ENCODE results near the gene COL26A1. TPM values are rescaled to one million over a fixed set of nuclear protein-coding genes. Genes with fewer than 3 reads are reported as not detected.
"Not testable (repeated sequence)": the region's sequence is repeated elsewhere in the genome, so short reads cannot be mapped to it uniquely, and the experiment has no call there.

Gene COL26A1
- total RNA-seq, 1 experiment from 2014 or later: 42.6 TPM

- no peak overlapping the region for H3K4me2 ChIP-seq (ENCODE audit: insufficient read depth, insufficient read length, low read length)
- H3K9me3 ChIP-seq (ENCODE audit: control insufficient read depth, low read depth, low read length): no peaks in the 10 kb centered on the region
- no peak for TF ChIP-seq CTCF (conservative IDR thresholded peaks at IDR 0.05)
- Mint-ChIP-seq H3K4me3 (no peak overlapping the region), H3K27ac (no peak overlapping the region), H3K27me3 (ENCODE audit: low read depth) (peaks cover 6% of the 10 kb centered on the region), H3K4me1 (peaks cover 0 to 12% of the 10 kb centered on the region in 2 experiments; a peak in 1 of 4 replicates), H3K9me3 (peaks cover 0 to 4% of the 10 kb centered on the region in 2 experiments; a peak in 3 of 5 replicates), H3K36me3 (ENCODE audit: insufficient read depth in 1 of 3, low read depth in 3 of 3) (peaks cover 2 to 9% (median 7%) of the 10 kb centered on the region in 3 experiments; a peak in 3 of 7 replicates)
- H2BK20ac ChIP-seq (ENCODE audit: low read depth, low read length, poor library complexity, severe bottlenecking): no peak overlapping the region
- H2AFZ ChIP-seq (ENCODE audit: low read length): no peak overlapping the region
- no peak overlapping the region for H4K91ac ChIP-seq (ENCODE audit: insufficient read length, low read depth, low read length)
- H3K79me1 ChIP-seq (ENCODE audit: insufficient read depth, low read depth, low read length, poor library complexity, severe bottlenecking): no peaks in the 10 kb centered on the region
- no peaks in the 10 kb centered on the region for H3K27me3 ChIP-seq (ENCODE audit: insufficient read depth, low read length)
- no peaks in the 10 kb centered on the region for H3K23me2 ChIP-seq (ENCODE audit: insufficient read length, low read depth, low read length, poor library complexity, severe bottlenecking)
- WGBS (ENCODE audit: extremely low coverage, insufficient read length, low lambda C conversion rate): no CpG with 5 or more reads among the region's 15 CpGs
- H3K79me2 ChIP-seq (ENCODE audit: insufficient read depth, low read length): no peaks in the 10 kb centered on the region
- H3K4ac ChIP-seq (ENCODE audit: low read depth, low read length): no peak overlapping the region
- no peak for DNase-seq
- H3K14ac ChIP-seq (ENCODE audit: insufficient read depth, low read length): no peak overlapping the region; the same call in 1 of the 2 replicates
- H3K18ac ChIP-seq (ENCODE audit: insufficient read length, low read depth, low read length): no peak overlapping the region
- no peak overlapping the region for H2BK15ac ChIP-seq (ENCODE audit: low read depth, low read length)
- no peak overlapping the region for H3K27ac ChIP-seq (ENCODE audit: insufficient read length, low read depth, low read length)
- no peak overlapping the region for H4K8ac ChIP-seq (replicated peaks; ENCODE audit: insufficient read length, low read depth, low read length)
- no peak overlapping the region for H3K56ac ChIP-seq (ENCODE audit: insufficient read length, low read depth, low read length)
- H2BK5ac ChIP-seq (ENCODE audit: insufficient read length, low read length): no peak overlapping the region
- H4K5ac ChIP-seq (ENCODE audit: insufficient read length, low read depth, low read length): no peak overlapping the region
- H3K4me1 ChIP-seq (ENCODE audit: insufficient read depth, low read length): no peaks in the 10 kb centered on the region
- no peak overlapping the region for H2BK120ac ChIP-seq (ENCODE audit: low read depth, low read length, poor library complexity, severe bottlenecking)
- no peak overlapping the region for H2BK12ac ChIP-seq (ENCODE audit: insufficient read length, low read depth, low read length)
- H4K20me1 ChIP-seq (ENCODE audit: control insufficient read depth, insufficient read depth, insufficient read length): no peaks in the 10 kb centered on the region
- no peak overlapping the region for H2AK5ac ChIP-seq (ENCODE audit: insufficient read length, low read length)
- H3T11ph ChIP-seq (ENCODE audit: low read length): no peak overlapping the region
- no peak overlapping the region for H3K9ac ChIP-seq (ENCODE audit: extremely low read depth, insufficient read length, low read length)
- H3K23ac ChIP-seq (ENCODE audit: insufficient read length, low read depth, low read length): no peak overlapping the region
Measured at GRCh38 chr7:101347477-101347876, 15.2 kb upstream of the COL26A1 start.

GRCh38 chr7:101348456-101349067 lies 14.1 kb upstream of the COL26A1 start:
- H3K9me3 ChIP-seq (ENCODE audit: control insufficient read depth, low read depth, low read length); H2BK20ac ChIP-seq (ENCODE audit: low read depth, low read length, poor library complexity, severe bottlenecking); DNase-seq; H3K27me3 Mint-ChIP-seq (ENCODE audit: low read depth); H3K36me3 Mint-ChIP-seq (ENCODE audit: insufficient read depth in 1 of 3, low read depth in 3 of 3); H2BK15ac ChIP-seq (ENCODE audit: low read depth, low read length); H3K27ac Mint-ChIP-seq; H3K18ac ChIP-seq (ENCODE audit: insufficient read length, low read depth, low read length); H3K9ac ChIP-seq (ENCODE audit: extremely low read depth, insufficient read length, low read length); H3K4me1 Mint-ChIP-seq; H2AK5ac ChIP-seq (ENCODE audit: insufficient read length, low read length); H3K4ac ChIP-seq (ENCODE audit: low read depth, low read length); H2BK5ac ChIP-seq (ENCODE audit: insufficient read length, low read length); H3K4me2 ChIP-seq (ENCODE audit: insufficient read depth, insufficient read length, low read length); H4K91ac ChIP-seq (ENCODE audit: insufficient read length, low read depth, low read length); H3K27me3 ChIP-seq (ENCODE audit: insufficient read depth, low read length); H3K56ac ChIP-seq (ENCODE audit: insufficient read length, low read depth, low read length); H4K20me1 ChIP-seq (ENCODE audit: control insufficient read depth, insufficient read depth, insufficient read length); H2BK12ac ChIP-seq (ENCODE audit: insufficient read length, low read depth, low read length); H3K14ac ChIP-seq (ENCODE audit: insufficient read depth, low read length); H3K27ac ChIP-seq (ENCODE audit: insufficient read length, low read depth, low read length); H4K5ac ChIP-seq (ENCODE audit: insufficient read length, low read depth, low read length); H3K9me3 Mint-ChIP-seq; H3K23ac ChIP-seq (ENCODE audit: insufficient read length, low read depth, low read length); H3K79me2 ChIP-seq (ENCODE audit: insufficient read depth, low read length); H3K79me1 ChIP-seq (ENCODE audit: insufficient read depth, low read depth, low read length, poor library complexity, severe bottlenecking); H2BK120ac ChIP-seq (ENCODE audit: low read depth, low read length, poor library complexity, severe bottlenecking); H2AFZ ChIP-seq (ENCODE audit: low read length); H3T11ph ChIP-seq (ENCODE audit: low read length); H3K4me3 Mint-ChIP-seq; H3K4me1 ChIP-seq (ENCODE audit: insufficient read depth, low read length); H4K8ac ChIP-seq (replicated peaks; ENCODE audit: insufficient read length, low read depth, low read length); H3K23me2 ChIP-seq (ENCODE audit: insufficient read length, low read depth, low read length, poor library complexity, severe bottlenecking): not testable (repeated sequence)
- no CpG with 5 or more reads among the region's 32 CpGs for WGBS (ENCODE audit: extremely low coverage, insufficient read length, low lambda C conversion rate)
